GM19372 (cell line): ENCODE measurements around the gene CS.

ENCODE experiments used
- ATAC-seq: cut with Tn5 transposase; IDR thresholded peaks from one replicate; pipeline ENCODE4 v1.9.1; 2021; ENCODE audit warnings: mild to moderate bottlenecking, low read depth, moderate library complexity; ENCODE audit not compliant: unreplicated experiment

The CS gene

DNA sequence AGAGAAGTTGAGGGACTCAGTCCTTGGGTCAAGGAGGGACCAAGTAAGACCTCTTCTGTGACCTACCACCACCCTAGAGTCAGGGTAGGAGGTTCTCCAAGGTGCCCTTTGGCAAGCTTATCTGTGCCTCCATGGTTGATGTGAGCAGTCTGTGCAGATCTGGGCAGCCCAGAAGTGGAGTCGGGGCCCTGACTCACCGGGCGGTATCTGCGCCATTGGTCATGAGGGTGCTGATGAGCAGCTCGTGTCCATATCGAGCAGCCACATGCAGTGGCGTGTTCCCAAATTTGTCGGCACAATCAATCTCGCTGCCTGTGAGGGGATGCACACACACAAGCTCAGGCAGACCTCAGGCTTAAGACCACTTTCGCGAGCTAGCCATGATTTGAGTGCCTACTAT is 47.0 kb downstream of the CS start:
- ATAC-seq: no peak

DNA sequence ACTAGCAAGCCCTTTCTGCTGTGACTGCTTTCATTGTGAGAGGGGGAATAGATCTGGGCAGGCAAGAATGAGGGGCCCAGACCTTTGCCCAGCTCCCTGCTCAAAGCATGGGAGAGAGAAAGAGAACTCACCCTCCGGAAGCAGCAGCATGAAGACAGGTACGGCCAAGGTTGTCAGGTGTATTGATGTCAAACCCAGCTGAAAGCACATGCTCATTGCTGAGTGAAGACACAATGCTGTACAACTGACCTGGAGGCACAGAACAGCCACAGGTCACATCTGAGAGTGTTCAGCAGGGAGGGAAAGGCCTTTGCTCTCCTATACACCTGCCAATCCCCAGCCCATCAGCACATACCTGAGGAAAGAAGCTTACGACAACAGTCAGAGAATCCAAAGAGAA is 47.5 kb downstream of the CS start:
- no peak for ATAC-seq

DNA sequence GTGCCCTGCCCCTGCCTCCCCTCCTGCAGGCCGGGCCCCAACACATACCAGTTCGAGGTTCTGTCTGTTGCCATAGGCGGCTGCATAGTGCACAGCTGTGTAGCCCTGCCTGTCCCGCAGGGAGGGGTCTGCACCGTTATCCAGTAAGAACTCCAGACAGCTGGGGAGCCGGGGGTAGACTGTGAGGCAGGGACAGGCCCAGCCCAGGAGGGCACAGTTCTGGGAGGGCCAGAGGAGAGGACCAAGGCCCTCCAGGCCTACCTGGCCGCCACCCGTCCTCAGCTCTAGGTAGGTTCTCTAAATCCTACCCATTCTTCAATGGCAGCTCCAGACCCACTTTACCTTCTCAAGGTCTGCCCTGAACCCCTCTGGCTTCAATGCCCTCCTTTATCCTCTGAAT is 51.4 kb downstream of the CS start:
- ATAC-seq: no peak

DNA sequence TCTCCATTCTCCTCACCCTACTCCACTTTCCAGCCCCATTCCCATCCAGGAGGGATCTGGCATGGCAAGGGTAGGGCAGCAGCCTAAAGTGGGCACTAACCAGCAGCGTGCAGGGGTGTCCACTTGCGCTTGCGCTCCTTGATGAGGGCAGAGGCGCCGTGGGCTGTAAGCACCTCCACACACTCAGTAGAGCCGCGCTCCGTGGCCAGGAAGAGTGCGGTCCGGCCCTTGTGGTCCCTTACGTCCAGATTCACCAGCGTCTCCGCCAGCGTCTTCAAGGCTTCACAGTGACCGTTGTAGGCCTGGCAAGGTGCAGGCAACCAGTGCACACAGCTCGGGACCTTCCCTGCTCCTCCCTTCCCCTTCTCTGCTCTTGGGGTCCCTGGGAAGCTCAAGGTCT is 52.2 kb downstream of the CS start:
- ATAC-seq: no peak

DNA sequence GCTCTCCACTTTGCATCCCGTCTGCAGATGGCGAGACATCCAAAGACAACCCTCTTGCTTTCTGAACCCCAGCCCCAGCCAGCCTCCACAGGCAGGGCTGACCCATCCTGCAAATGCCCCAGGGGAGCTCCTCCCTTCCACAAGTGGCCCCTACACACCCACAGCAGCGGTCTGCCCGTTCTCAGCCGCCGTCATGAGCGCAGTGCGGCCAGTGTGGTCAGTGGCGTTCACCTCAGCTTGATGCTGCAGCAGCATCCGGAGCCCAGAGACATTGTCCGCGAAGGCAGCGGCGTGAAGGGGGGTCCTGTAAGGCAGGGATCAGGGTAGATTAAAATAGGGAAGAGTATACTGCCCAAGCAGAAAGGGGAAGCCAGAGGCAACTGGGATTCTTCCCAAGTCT is 55.6 kb downstream of the CS start:
- no peak for ATAC-seq

DNA sequence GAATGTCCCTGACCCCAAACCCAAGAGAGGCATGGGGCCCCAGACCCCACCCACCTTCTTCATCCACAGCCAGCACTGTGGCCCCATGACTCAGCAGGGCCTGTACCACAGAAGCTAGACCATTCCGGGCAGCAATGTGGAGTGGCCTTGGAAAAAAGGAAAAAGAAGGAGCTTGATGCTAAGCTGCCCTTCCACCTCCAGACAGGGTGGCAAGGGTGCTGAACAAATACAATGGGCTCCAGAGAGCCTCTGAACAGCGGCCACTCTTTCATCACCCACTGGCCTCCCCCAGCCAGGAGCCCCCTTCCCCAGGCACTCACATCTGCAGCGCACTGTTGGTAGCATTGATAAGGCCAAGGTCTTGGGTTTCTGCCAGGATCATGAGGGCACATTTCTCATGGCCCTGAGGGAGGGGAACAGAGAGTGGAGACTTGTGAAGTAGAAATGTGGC is 56.4 kb downstream of the CS start:
- ATAC-seq: no peak

DNA sequence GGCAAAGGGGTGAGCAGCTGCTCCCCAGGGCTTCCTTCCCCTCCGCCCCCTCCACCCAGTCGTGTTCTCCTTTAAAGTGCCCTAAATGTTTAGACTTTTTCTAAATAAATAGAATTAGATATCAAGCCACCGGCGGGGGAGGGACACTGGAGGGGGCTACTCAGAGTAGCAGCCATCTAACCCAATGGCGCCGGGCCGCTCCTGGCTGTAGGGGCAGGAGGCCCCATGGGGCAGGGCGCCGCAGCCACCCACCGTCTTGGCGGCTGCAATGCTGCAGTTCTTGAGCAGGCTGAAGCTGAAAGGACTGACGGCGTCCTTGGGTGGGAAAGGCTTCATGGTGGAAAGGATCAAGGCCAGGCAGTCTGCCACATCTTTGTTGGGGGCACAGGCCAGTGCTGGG is 57.1 kb downstream of the CS start:
- ATAC-seq: no peak

DNA sequence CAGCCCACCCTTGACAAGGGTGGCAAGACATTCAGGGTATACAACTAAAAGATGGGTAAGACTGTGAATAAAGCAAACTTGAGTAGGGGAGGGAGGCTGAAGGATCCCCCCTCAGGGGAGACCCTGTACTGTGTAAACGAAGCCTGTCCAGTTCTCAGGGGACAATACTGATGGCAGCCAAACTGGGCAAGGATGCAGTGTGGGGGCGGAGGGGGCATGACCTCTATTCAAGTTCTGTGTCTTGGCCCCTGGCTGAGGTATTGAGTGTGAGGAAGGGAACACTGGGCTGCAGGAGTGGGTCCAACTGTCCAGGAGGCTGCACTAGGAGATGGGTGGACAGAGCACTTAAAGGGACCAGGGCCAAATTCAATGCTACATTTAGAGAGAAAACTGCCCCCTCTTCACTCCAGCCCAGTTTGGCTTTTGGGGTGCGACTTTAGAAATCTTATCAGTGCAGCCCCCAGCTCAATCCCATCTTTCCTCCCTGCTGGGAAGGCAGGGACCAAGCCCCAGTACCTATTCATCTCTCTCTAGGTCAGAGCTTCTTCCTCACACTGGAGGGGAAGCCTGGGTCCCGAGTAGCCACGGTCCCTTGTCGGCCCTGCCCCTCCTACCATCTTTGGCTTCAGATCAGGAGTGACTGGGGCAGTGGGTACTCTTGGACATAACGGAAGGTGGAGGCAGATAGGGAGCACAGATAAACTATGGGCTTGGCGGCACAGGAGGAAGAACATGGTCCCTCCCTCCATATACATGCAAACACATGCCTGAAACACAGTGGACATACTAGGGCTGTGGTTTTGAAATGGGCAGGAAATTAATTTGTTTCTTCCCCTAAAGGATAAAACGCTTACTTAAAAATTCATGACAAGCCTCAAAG is 58.5 kb downstream of the CS start:
- no peak for ATAC-seq

DNA sequence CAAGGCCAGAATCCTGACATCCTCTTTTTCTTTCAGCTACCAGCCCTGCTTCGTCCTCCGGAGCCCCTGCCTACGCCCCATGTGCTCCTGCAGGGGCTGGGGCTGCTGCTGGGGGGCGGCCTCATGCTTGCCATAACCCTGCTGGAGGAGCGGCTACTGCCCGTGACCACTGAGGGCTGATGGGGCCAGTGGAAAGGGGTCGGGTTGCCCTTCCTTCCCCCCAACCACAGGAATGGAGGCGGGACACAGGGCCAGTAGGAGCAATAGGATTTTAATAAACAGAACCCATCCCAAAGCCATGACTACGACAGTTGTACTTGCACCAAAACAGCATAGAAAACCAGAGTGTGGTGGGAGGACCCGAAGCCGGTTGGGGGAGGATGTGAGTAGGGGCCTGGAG is 62.6 kb downstream of the CS start:
- ATAC-seq: no peak

DNA sequence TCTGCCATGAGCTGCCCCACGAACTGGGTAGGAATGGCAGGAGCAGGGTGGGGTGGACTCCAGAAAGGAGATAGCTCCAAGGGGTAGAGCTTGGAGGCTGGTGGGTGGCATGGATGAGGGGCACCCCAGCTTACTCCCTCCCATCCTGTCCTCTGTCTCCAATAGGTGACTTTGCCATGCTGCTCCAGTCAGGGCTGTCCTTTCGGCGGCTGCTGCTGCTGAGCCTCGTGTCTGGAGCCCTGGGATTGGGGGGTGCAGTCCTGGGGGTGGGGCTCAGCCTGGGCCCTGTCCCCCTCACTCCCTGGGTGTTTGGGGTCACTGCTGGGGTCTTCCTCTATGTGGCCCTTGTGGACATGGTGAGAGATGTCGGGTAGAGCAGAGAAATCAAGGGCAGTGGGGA is 63.1 kb downstream of the CS start:
- ATAC-seq: no peak

DNA sequence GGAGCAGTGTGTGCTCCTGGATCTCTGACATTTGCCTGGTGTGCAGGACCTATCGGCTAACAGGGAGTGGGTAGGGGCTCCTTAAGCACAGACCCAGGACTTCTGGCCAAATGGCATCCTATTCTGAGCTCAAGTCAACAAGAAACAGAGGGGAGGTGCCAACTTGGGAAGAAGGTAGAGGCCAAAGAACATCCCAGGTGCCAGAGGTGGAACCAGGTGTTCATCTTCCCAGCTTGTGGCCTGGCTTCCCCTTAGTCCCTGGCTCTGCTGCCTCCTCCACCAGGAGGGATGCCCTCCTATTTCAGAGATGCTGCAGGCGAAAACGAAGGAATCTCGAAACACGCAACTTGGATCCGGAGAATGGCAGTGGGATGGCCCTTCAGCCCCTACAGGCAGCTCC is 64.0 kb downstream of the CS start:
- no peak for ATAC-seq

DNA sequence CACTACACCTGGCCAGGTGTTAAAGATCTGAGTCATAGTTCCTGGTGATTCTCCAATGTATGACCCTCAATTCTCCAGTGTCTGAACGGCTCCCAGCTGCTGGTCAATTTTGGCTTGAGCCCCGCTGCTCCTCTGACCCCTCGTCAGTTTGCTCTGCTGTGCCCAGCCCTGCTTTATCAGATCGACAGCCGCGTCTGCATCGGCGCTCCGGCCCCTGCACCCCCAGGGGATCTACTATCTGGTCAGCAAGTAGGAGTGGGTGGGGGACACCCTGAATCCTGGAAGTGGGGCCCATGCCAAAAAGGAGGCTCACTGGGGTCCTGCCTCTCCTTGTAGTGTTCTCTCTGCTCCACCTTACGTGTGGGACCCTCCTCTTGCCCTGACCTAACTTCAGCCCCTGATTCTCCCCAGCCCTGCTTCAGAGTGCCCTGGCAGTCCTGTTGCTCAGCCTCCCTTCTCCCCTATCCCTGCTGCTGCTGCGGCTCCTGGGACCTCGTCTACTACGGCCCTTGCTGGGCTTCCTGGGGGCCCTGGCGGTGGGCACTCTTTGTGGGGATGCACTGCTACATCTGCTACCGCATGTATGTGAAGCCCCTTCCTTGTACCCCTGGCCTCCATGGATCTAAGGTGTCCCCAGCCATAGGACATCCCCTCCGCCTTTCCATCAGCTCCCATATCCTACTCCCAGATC is 65.2 kb downstream of the CS start:
- ATAC-seq: no peak

DNA sequence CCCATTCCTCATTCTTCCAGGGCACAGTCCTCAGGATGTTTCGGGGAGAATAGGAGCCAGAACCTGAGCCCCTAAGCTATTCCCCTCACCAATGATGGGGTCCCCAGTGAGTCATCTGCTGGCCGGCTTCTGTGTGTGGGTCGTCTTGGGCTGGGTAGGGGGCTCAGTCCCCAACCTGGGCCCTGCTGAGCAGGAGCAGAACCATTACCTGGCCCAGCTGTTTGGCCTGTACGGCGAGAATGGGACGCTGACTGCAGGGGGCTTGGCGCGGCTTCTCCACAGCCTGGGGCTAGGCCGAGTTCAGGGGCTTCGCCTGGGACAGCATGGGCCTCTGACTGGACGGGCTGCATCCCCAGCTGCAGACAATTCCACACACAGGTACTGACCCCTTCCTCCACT is 68.9 kb downstream of the CS start:
- ATAC-seq: no peak

DNA sequence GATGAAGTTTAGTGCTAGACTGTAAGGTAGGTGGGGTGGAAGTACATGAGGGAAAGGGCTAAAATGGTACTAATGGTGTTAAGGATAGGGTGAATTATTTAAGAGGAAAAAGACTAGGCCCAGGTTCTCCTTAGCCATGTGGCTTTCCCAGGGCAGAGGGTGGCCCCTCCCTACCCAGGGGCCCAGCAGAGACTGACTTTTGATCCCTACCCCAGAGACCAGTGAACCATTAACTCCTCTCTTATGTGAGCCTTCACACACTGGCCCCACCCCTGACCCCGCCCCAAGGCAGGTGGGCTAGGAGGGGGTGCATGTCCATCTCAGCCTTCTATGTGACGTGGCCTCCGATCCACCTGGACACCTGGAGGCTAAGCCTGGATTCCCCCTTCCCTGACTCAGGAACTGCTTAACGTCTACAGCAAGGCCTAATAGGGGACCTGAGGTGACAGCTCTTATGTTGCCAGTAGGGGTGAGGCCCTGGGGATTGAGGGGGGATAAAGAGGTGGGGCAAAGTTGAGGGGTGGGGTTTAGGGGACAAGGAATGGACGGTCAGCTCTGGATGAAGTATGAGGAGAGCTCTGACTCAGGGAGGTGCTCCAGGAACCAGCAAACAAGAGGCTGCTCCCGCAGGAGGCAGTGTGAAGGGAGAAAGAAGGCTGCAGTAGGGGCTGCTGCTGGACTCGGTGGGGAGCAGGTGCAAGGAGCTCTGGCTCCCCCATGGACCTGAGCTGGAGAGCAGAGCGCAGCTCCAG is 69.5 kb downstream of the CS start:
- ATAC-seq: no peak

DNA sequence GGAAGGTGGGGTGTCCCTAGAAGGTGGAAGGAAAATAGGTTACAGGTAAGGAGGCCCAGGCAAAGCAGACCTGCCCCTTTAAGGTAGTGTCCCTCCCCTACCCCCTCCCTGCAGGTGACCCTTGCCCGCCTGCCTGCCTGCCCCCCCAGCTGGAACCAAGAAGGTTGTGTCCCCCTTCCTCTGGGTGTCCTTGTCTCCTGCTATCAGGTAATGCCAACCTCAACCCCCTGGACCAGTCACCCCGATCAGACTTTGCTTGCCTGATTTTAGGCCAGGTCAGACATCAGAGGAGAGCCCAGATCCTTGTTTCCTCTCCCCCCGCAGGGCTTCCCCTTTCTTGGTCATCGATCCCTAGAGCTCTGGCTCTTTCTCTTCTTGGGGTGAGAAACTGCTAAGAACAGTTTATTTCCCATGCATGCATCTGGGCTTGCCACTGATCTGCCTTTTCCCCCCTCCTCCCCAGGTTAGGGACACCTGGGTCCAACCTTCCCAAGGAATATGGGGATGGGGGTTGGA is 70.2 kb downstream of the CS start, which contains the start of gene SLC39A5:
SLC39A5 (plus strand) TSS at position 136 of the 516 bp plus-strand sequence. CDS start 1,224 bp downstream, outside the sequence.
- ATAC-seq: no peak

DNA sequence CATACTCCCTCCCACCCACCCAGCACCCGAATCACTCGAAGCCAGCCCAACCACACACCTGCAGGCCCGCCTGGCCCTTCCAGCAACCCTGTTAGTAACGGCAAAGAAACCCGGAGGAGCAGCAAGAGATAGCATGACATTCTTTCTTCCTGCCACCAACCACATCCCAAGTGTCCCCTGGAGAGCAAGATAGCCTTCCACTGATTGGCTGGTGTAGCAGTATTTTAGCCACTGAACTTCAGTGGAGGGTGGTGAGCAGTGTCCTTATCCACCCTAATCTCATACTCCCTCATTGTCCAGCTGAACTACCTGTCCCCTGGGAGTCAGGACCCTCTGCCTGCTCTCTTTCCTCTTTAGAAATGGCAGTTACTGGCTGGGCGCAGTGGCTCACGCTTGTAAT is 71.0 kb downstream of the CS start:
- no peak for ATAC-seq

DNA sequence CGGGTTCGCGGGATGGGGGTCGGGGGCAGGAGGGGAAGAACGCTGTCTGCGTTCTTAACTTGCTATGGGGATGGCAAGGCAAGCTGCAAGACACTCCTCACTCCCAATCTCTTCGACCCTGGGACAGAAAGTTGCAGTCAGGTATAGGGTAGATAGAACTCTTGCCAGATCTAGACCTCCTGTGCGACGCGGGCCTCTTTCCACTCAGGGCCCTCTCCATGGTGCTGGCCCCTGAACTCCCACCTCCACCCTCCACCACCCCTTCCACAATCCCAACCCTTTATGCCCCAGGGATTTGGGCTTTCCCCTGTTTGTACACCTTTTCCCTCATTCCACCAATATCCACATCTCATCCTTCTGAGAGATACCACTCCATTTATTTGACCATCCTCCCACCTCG is 75.2 kb downstream of the CS start:
- no peak for ATAC-seq

DNA sequence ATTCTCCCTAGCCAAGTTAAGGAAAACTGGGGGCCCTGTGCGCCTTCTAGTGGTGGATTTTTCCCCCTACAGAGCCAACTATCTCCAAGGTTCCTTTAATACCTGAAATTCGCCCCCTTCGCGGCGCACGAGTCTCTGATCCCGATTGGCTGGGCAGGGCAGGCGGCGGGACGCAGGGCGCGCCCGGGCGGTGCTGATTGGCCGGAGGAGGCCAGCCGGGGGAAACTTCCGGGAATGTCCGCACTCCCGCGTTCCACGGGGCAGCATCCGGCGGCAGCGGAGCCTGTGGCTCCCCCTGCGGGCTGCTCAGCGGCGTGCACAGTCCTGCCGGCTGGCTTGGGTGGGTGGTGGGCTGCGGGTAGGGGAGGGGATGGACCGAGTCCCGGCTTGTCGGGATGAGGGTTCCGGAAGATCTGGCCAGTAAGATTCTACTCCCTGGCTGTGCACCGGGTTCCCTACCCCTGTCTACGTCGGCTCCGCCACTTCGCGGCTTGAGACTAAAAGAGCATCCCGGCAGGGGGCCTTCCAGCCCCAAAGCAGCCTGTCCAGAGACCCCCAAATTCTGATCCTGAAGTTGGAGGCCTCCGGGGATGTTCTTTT is 75.9 kb downstream of the CS start, which contains the start of gene NABP2:
NABP2 (plus strand) TSS at position 241 of the 600 bp plus-strand sequence. CDS start 515 bp downstream, outside the sequence.
- ATAC-seq: peak; percentile 60

DNA sequence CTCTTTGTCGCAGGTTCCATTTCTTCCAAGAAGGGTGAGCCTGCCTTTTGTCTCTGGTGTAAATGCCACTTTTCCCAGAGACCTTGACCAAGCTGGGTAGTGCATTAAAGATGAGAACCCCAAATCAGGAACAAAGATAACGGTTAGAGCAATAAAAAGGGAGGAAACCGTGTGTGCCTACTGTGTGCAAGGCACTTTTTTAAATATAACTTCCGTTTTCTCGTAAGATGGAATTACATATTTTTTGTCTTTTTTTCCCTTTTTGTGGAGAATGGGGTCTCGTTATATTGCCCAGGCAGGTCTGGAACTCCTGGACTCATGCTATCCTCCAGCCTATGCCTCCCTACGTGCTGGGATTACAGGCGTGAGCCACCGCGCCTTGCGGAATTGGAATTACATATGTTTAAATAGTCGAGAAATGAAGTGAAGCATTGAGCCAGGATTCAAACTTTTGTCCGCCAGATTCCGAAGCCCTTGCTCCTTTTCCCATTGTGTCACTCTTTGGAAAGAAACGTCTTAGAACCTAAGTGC is 76.5 kb downstream of the CS start:
- ATAC-seq: no peak

DNA sequence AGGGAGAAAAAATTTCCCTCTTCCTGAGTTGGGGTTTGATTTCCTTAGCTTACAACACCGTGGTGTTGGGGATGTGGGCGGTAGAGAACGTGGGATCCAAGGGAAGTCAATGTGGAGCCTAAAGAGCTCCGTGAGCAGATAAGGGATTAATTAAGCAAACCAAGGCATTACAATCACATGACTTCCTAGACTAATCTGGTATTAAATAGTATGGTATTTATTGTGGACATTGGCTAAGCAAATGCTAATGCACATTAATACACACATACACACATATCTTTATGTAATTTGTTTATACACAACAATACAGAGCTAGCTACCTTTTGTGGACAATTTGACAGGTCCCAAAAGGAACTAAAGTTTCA is 77.6 kb downstream of the CS start:
- no peak for ATAC-seq
